Liver (tissue), 3 donors: Measurements from ENCODE around the gene GMDS.

Experiments used
- CTCF ChIP-seq: fragments of 150-350 bp; IDR thresholded peaks from 2 replicates; pipeline ENCODE4 v1.5.1; 2017; ENCODE audit warnings: improper control_type of control experiment, low read depth, low read length; ENCODE audit not compliant: missing input control
- EGR1 ChIP-seq, 2 donors: IDR thresholded peaks; 2 replicates each; pipeline ENCODE4 v1.6.1; 2016 to 2018; ENCODE audit warnings: antibody characterized with exemption in 2 of 2, low read depth in 2 of 2
- REST ChIP-seq: IDR thresholded peaks from 2 replicates; pipeline ENCODE4 v1.6.1; 2016; ENCODE audit warnings: antibody characterized with exemption, mild to moderate bottlenecking
- TF ChIP-seq, protein P1 (sequence below): IDR thresholded peaks from 2 replicates; pipeline ENCODE4 v1.6.1; 2016; ENCODE audit warnings: antibody characterized with exemption
- donor health status: healthy.
- donor health status: healthy.

GRCh38 chr6:1662534-1662933 lies 582.9 kb downstream of the GMDS start:
- TF ChIP-seq, protein P1, sequence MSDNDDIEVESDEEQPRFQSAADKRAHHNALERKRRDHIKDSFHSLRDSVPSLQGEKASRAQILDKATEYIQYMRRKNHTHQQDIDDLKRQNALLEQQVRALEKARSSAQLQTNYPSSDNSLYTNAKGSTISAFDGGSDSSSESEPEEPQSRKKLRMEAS, result no peak
- TF ChIP-seq CTCF (no peak), REST (no peak), EGR1 (IDR thresholded peaks at IDR 0.05; ENCODE audit: low read depth in 2 of 2) (no peak)
